WTC11 (cell line): ENCODE data around the gene VCAN. TPM values are rescaled to one million over a fixed set of nuclear protein-coding genes. Genes with fewer than 3 reads are reported as not detected.

ENCODE experiments used
- ATAC-seq: fragments of 200-7000 bp; cut with Tn5 transposase; 2 replicates; pipeline ENCODE4 v1.10.0; 2021; ENCODE audit warnings: mild to moderate bottlenecking, moderate library complexity
- CTCF ChIA-PET: fragments of 300-600 bp; sonication (Branson Sonifier 250); formaldehyde crosslinking; loops from one replicate; lab custom pipeline; 2021; ENCODE audit warnings: antibody characterized with exemption; lab: Charles Lee
- POLR2A ChIA-PET: fragments of 350-600 bp; sonication (Branson Sonifier 250); formaldehyde crosslinking; loops from one replicate; lab custom pipeline; 2021; ENCODE audit warnings: antibody characterized with exemption; lab: Charles Lee
- DNase-seq: peaks from one replicate; pipeline ENCODE4 v3.0.0; 2021; ENCODE audit warnings: low spot score
- H3K27ac Mint-ChIP-seq: 2 replicates; pipeline ENCODE4 v1.8.0; 2021; ENCODE audit warnings: mixed read lengths
- H3K27me3 Mint-ChIP-seq: 2 replicates; pipeline ENCODE4 v1.8.0; 2021; ENCODE audit warnings: low read depth, mild to moderate bottlenecking, moderate library complexity, mixed read lengths
- H3K36me3 Mint-ChIP-seq: 2 replicates; pipeline ENCODE4 v1.8.0; 2021; ENCODE audit warnings: mixed read lengths
- H3K4me1 Mint-ChIP-seq: 2 replicates; pipeline ENCODE4 v1.8.0; 2022; ENCODE audit warnings: mixed read lengths
- H3K4me3 Mint-ChIP-seq: 2 replicates; pipeline ENCODE4 v1.8.0; 2021; ENCODE audit warnings: mild to moderate bottlenecking, moderate library complexity, mixed read lengths
- H3K9me3 Mint-ChIP-seq: 2 replicates; pipeline ENCODE4 v1.8.0; 2021; ENCODE audit warnings: mixed read lengths
- ETV6 ChIP-seq: sonication (generic); formaldehyde crosslinking; IDR thresholded peaks from 2 replicates; pipeline ENCODE4 v1.8.1; 2022; ENCODE audit warnings: mild to moderate bottlenecking, missing genetic modification reagents
- FOXJ3 ChIP-seq: sonication (generic); formaldehyde crosslinking; IDR thresholded peaks from 2 replicates; pipeline ENCODE4 v1.9.0; 2021; ENCODE audit warnings: missing genetic modification reagents, mild to moderate bottlenecking, borderline replicate concordance
- GABPB1 ChIP-seq: sonication (generic); formaldehyde crosslinking; IDR thresholded peaks from 2 replicates; pipeline ENCODE4 v1.8.1; 2023; ENCODE audit warnings: mild to moderate bottlenecking, missing genetic modification reagents
- GRHL2 ChIP-seq: fragments of 250-450 bp; sonication (Bioruptor Pico); IDR thresholded peaks from 2 replicates; pipeline ENCODE4 v1.8.0; 2022; ENCODE audit warnings: mild to moderate bottlenecking, moderate library complexity; ENCODE audit not compliant: insufficient replicate concordance, severe bottlenecking
- KAT7 ChIP-seq: sonication (generic); formaldehyde crosslinking; IDR thresholded peaks from 2 replicates; pipeline ENCODE4 v1.8.1; 2023; ENCODE audit warnings: missing genetic modification reagents, mild to moderate bottlenecking, borderline replicate concordance
- MYBL2 ChIP-seq: sonication (generic); formaldehyde crosslinking; IDR thresholded peaks from 2 replicates; pipeline ENCODE4 v1.8.1; 2023; ENCODE audit warnings: mild to moderate bottlenecking, moderate library complexity, missing genetic modification reagents
- NFE2L1 ChIP-seq: sonication (generic); formaldehyde crosslinking; IDR thresholded peaks from 2 replicates; pipeline ENCODE4 v1.8.1; 2023; ENCODE audit warnings: missing genetic modification reagents
- PRRX2 ChIP-seq: fragments of 250-450 bp; sonication (Bioruptor Pico); IDR thresholded peaks from 2 replicates; pipeline ENCODE4 v1.8.0; 2021; ENCODE audit warnings: mild to moderate bottlenecking
- TCF7 ChIP-seq: sonication (generic); formaldehyde crosslinking; IDR thresholded peaks from 2 replicates; pipeline ENCODE4 v1.8.0; 2022; ENCODE audit warnings: mild to moderate bottlenecking, low read depth, missing genetic modification reagents, moderate library complexity
- TEAD1 ChIP-seq: sonication (generic); formaldehyde crosslinking; IDR thresholded peaks from 2 replicates; pipeline ENCODE4 v1.8.0; 2022; ENCODE audit warnings: mild to moderate bottlenecking, missing genetic modification reagents
- TEAD4 ChIP-seq: sonication (generic); formaldehyde crosslinking; IDR thresholded peaks from 2 replicates; pipeline ENCODE4 v1.8.0; 2022; ENCODE audit warnings: mild to moderate bottlenecking, missing genetic modification reagents
- ZNF138 ChIP-seq: sonication (generic); formaldehyde crosslinking; conservative IDR thresholded peaks from 2 replicates; pipeline ENCODE4 v1.8.1; 2022; ENCODE audit warnings: mild to moderate bottlenecking, moderate library complexity, missing genetic modification reagents
- ZNF396 ChIP-seq: fragments of 250-450 bp; sonication (Bioruptor Pico); IDR thresholded peaks from 2 replicates; pipeline ENCODE4 v1.8.0; 2021; ENCODE audit warnings: mild to moderate bottlenecking, moderate library complexity, borderline replicate concordance
- total RNA-seq: library from RNA; stranded (reverse); gene quantifications from 3 replicates; pipeline ENCODE4 v1.2.3, GENCODE V29; 2021
- TF ChIP-seq, protein P1 (sequence below): sonication (generic); formaldehyde crosslinking; IDR thresholded peaks from 2 replicates; pipeline ENCODE4 v1.8.1; 2023; ENCODE audit warnings: mild to moderate bottlenecking, missing genetic modification reagents
- TF ChIP-seq, protein P2 (sequence below): sonication (generic); formaldehyde crosslinking; IDR thresholded peaks from 2 replicates; pipeline ENCODE4 v1.8.1; 2022; ENCODE audit warnings: low read depth, mild to moderate bottlenecking, moderate library complexity, missing genetic modification reagents, borderline replicate concordance
- TF ChIP-seq, protein P3 (sequence below): fragments of 200-600 bp; IDR thresholded peaks from 2 replicates; pipeline ENCODE4 v1.8.0; 2022; ENCODE audit warnings: antibody characterized with exemption
- TF ChIP-seq, protein P4 (sequence below): sonication (generic); formaldehyde crosslinking; IDR thresholded peaks from 2 replicates; pipeline ENCODE4 v1.8.1; 2023; ENCODE audit warnings: mild to moderate bottlenecking, missing genetic modification reagents, borderline replicate concordance
- TF ChIP-seq, protein P5 (sequence below): fragments of 250-450 bp; sonication (Bioruptor Pico); IDR thresholded peaks from 2 replicates; pipeline ENCODE4 v1.8.0; 2021; ENCODE audit warnings: mild to moderate bottlenecking
- TF ChIP-seq, protein P6 (sequence below): sonication (generic); formaldehyde crosslinking; IDR thresholded peaks from 2 replicates; pipeline ENCODE4 v1.8.1; 2022; ENCODE audit warnings: low read depth, missing genetic modification reagents, borderline replicate concordance
- TF ChIP-seq, protein P7 (sequence below): sonication (generic); formaldehyde crosslinking; IDR thresholded peaks from 2 replicates; pipeline ENCODE4 v1.8.1; 2023; ENCODE audit warnings: mild to moderate bottlenecking, missing genetic modification reagents, moderate library complexity

Gene VCAN
- total RNA-seq, 1 experiment from 2014 or later = 276 TPM

DNA sequence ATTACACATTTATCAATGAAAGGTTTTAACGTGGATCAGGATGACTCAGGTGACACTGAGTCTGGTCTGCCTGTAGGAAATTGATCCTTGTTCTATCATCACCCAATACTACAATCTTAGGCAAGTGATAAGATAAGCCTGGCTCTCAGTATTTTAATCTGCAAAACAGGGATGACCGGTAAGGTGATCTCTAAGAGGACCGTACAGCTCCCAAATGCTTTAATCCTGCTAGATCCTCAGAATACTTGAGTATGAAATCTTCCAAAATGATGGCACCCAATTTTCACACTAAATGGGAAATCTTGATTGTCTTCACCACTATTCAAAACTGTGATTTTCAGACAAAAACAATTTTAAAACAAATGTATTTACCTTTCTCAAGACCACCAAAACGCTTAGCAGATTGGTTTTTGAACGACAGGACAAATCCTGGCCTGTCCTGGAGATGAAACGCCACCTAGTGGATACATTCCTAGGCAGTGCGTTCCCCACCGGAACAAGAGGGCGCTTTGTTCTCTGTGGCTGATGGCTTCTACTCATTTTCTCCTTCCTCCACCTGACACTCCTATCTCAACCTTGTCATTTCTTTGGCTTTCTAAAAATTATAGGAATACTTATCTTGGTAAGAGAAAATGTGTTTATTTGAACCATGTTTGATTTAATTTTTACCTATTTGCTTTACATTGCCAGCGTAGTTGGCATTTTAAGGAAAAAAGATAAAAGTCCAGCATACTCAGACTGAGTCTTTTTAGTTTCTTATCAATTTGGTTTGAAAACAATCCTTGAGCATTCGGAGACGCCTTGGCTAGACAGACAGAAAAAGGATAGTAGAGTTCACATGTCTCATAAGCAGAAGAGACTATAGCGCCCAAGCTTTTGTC, 41.2 kb upstream of the VCAN start:
- POLR2A ChIA-PET = no interaction called here
- peak; percentile 95 for ATAC-seq
- H3K4me3 Mint-ChIP-seq = no peak overlapping the region
- CTCF ChIA-PET = interaction anchor here (0.6 to 2.2 kb wide), 12 partner anchors 12 to 403 kb away, joined by 3 to 13 read pairs (median 4); partner anchors contain the start of gene VCAN
- H3K27me3 Mint-ChIP-seq = no peaks in the 10 kb centered on the region
- H3K4me1 Mint-ChIP-seq = peaks cover 20% of the 10 kb centered on the region
- DNase-seq = peak; percentile 74
- TF ChIP-seq, protein P1, sequence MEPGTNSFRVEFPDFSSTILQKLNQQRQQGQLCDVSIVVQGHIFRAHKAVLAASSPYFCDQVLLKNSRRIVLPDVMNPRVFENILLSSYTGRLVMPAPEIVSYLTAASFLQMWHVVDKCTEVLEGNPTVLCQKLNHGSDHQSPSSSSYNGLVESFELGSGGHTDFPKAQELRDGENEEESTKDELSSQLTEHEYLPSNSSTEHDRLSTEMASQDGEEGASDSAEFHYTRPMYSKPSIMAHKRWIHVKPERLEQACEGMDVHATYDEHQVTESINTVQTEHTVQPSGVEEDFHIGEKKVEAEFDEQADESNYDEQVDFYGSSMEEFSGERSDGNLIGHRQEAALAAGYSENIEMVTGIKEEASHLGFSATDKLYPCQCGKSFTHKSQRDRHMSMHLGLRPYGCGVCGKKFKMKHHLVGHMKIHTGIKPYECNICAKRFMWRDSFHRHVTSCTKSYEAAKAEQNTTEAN (CRISPR knock-in tag) = no peak
- TF ChIP-seq, protein P2, sequence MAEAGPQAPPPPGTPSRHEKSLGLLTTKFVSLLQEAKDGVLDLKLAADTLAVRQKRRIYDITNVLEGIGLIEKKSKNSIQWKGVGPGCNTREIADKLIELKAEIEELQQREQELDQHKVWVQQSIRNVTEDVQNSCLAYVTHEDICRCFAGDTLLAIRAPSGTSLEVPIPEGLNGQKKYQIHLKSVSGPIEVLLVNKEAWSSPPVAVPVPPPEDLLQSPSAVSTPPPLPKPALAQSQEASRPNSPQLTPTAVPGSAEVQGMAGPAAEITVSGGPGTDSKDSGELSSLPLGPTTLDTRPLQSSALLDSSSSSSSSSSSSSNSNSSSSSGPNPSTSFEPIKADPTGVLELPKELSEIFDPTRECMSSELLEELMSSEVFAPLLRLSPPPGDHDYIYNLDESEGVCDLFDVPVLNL = no peak
- TF ChIP-seq NFE2L1 = no peak
- no peak for TF ChIP-seq MYBL2
- no peak for TF ChIP-seq KAT7
- no peak for TF ChIP-seq TCF7 (CRISPR knock-in tag)
- no peak for TF ChIP-seq TEAD4 (CRISPR knock-in tag)
- 0 out of 2 replicates have a peak, but pooled peaks have one; percentile 12 for TF ChIP-seq GABPB1 (CRISPR knock-in tag)
- TF ChIP-seq TEAD1 (CRISPR knock-in tag) = peak; percentile 58; the same call in 1 of the 2 replicates
- TF ChIP-seq ZNF138 = no peak
- TF ChIP-seq, protein P3, sequence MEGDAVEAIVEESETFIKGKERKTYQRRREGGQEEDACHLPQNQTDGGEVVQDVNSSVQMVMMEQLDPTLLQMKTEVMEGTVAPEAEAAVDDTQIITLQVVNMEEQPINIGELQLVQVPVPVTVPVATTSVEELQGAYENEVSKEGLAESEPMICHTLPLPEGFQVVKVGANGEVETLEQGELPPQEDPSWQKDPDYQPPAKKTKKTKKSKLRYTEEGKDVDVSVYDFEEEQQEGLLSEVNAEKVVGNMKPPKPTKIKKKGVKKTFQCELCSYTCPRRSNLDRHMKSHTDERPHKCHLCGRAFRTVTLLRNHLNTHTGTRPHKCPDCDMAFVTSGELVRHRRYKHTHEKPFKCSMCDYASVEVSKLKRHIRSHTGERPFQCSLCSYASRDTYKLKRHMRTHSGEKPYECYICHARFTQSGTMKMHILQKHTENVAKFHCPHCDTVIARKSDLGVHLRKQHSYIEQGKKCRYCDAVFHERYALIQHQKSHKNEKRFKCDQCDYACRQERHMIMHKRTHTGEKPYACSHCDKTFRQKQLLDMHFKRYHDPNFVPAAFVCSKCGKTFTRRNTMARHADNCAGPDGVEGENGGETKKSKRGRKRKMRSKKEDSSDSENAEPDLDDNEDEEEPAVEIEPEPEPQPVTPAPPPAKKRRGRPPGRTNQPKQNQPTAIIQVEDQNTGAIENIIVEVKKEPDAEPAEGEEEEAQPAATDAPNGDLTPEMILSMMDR = peak; percentile 77
- TF ChIP-seq, all 79 proteins: peak for 3
- H3K9me3 Mint-ChIP-seq = 0 out of 2 replicates have a peak, but pooled peaks cover 4% of the 10 kb centered on the region
- H3K36me3 Mint-ChIP-seq = no peaks in the 10 kb centered on the region
- H3K27ac Mint-ChIP-seq = no peak overlapping the region

DNA sequence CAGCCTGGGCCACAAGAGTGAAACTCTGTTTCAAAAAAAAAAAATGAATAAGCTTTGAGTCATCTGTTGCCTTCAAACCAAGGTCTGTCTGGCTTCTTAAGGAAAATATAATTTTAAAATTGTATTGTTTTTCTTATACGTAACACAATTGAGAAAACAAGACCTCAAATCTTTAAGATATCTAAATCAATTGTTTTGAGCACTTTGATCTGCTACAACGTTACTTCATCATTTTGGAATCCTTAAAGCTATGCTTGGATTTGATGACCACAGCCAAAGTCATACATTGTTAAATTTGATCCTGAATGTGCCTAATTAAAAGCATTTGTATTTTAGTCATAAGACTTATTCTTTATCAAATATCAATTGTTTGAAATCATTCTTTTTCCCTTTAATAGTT, 37.7 kb upstream of the VCAN start:
- no peak for ATAC-seq
- H3K4me1 Mint-ChIP-seq = peaks cover 17% of the 10 kb centered on the region
- DNase-seq = no peak
- ChIA-PET POLR2A (interaction anchor here (0.6 kb wide), 2 partner anchors 28 to 1752 kb away, joined by 3 to 4 read pairs; no protein-coding TSS in a partner anchor), CTCF (no interaction called here)
- no peak overlapping the region for H3K4me3 Mint-ChIP-seq
- H3K27ac Mint-ChIP-seq = no peak overlapping the region
- H3K36me3 Mint-ChIP-seq = peaks cover 14% of the 10 kb centered on the region
- H3K9me3 Mint-ChIP-seq = peaks cover 20% of the 10 kb centered on the region
- no peaks in the 10 kb centered on the region for H3K27me3 Mint-ChIP-seq
- TF ChIP-seq GRHL2 (CRISPR knock-in tag) = no peak
- TF ChIP-seq FOXJ3 (CRISPR knock-in tag) = no peak
- no peak for TF ChIP-seq PRRX2 (CRISPR knock-in tag)
- no peak for TF ChIP-seq ZNF396 (CRISPR knock-in tag)
- no peak for TF ChIP-seq TEAD4 (CRISPR knock-in tag)
- TF ChIP-seq, protein P4, sequence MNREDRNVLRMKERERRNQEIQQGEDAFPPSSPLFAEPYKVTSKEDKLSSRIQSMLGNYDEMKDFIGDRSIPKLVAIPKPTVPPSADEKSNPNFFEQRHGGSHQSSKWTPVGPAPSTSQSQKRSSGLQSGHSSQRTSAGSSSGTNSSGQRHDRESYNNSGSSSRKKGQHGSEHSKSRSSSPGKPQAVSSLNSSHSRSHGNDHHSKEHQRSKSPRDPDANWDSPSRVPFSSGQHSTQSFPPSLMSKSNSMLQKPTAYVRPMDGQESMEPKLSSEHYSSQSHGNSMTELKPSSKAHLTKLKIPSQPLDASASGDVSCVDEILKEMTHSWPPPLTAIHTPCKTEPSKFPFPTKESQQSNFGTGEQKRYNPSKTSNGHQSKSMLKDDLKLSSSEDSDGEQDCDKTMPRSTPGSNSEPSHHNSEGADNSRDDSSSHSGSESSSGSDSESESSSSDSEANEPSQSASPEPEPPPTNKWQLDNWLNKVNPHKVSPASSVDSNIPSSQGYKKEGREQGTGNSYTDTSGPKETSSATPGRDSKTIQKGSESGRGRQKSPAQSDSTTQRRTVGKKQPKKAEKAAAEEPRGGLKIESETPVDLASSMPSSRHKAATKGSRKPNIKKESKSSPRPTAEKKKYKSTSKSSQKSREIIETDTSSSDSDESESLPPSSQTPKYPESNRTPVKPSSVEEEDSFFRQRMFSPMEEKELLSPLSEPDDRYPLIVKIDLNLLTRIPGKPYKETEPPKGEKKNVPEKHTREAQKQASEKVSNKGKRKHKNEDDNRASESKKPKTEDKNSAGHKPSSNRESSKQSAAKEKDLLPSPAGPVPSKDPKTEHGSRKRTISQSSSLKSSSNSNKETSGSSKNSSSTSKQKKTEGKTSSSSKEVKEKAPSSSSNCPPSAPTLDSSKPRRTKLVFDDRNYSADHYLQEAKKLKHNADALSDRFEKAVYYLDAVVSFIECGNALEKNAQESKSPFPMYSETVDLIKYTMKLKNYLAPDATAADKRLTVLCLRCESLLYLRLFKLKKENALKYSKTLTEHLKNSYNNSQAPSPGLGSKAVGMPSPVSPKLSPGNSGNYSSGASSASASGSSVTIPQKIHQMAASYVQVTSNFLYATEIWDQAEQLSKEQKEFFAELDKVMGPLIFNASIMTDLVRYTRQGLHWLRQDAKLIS = no peak
- TF ChIP-seq, protein P5, sequence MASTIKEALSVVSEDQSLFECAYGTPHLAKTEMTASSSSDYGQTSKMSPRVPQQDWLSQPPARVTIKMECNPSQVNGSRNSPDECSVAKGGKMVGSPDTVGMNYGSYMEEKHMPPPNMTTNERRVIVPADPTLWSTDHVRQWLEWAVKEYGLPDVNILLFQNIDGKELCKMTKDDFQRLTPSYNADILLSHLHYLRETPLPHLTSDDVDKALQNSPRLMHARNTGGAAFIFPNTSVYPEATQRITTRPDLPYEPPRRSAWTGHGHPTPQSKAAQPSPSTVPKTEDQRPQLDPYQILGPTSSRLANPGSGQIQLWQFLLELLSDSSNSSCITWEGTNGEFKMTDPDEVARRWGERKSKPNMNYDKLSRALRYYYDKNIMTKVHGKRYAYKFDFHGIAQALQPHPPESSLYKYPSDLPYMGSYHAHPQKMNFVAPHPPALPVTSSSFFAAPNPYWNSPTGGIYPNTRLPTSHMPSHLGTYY = no peak
- TF ChIP-seq, protein P6, sequence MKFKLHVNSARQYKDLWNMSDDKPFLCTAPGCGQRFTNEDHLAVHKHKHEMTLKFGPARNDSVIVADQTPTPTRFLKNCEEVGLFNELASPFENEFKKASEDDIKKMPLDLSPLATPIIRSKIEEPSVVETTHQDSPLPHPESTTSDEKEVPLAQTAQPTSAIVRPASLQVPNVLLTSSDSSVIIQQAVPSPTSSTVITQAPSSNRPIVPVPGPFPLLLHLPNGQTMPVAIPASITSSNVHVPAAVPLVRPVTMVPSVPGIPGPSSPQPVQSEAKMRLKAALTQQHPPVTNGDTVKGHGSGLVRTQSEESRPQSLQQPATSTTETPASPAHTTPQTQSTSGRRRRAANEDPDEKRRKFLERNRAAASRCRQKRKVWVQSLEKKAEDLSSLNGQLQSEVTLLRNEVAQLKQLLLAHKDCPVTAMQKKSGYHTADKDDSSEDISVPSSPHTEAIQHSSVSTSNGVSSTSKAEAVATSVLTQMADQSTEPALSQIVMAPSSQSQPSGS (CRISPR knock-in tag) = no peak
- TF ChIP-seq, protein P7, sequence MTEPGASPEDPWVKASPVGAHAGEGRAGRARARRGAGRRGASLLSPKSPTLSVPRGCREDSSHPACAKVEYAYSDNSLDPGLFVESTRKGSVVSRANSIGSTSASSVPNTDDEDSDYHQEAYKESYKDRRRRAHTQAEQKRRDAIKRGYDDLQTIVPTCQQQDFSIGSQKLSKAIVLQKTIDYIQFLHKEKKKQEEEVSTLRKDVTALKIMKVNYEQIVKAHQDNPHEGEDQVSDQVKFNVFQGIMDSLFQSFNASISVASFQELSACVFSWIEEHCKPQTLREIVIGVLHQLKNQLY (CRISPR knock-in tag) = no peak
- no peak for TF ChIP-seq ETV6
- TF ChIP-seq ZNF138 = no peak
